H9 (cell line): Measurements from ENCODE around the gene TTC27. TPM values are rescaled to one million over a fixed set of nuclear protein-coding genes. Genes with fewer than 3 reads are reported as not detected.

Source experiments
- DNase-seq: peaks from one replicate; pipeline ENCODE4 v3.0.0-alpha.2; 2017
- H2AFZ ChIP-seq: one replicate; pipeline ENCODE4 v1.6.1; 2013; ENCODE audit warnings: mild to moderate bottlenecking, low read length, control low read depth, moderate library complexity
- H2AK5ac ChIP-seq: 2 replicates; pipeline ENCODE4 v1.6.1; 2013; ENCODE audit warnings: low read length, control low read depth, mixed read lengths; ENCODE audit not compliant: insufficient read length
- H2BK120ac ChIP-seq: one replicate; pipeline ENCODE4 v1.6.1; 2013; ENCODE audit warnings: low read depth, mild to moderate bottlenecking, low read length, control low read depth, inconsistent platforms; ENCODE audit not compliant: poor library complexity, severe bottlenecking
- H2BK12ac ChIP-seq: 2 replicates; pipeline ENCODE4 v1.6.1; 2013; ENCODE audit warnings: low read length, control low read depth, mixed read lengths, low read depth; ENCODE audit not compliant: insufficient read length
- H2BK15ac ChIP-seq: 2 replicates; pipeline ENCODE4 v1.6.1; 2013; ENCODE audit warnings: low read depth, low read length, control low read depth
- H2BK20ac ChIP-seq: one replicate; pipeline ENCODE4 v1.6.1; 2013; ENCODE audit warnings: low read depth, mild to moderate bottlenecking, low read length, control low read depth, inconsistent platforms; ENCODE audit not compliant: poor library complexity, severe bottlenecking
- H2BK5ac ChIP-seq: 2 replicates; pipeline ENCODE4 v1.6.1; 2013; ENCODE audit warnings: low read length, control low read depth, mixed read lengths; ENCODE audit not compliant: insufficient read length
- H3K14ac ChIP-seq: 2 replicates; pipeline ENCODE4 v1.6.1; 2013; ENCODE audit warnings: low read length, control low read depth; ENCODE audit not compliant: insufficient read depth
- H3K18ac ChIP-seq: 2 replicates; pipeline ENCODE4 v1.6.1; 2013; ENCODE audit warnings: low read depth, mild to moderate bottlenecking, mixed read lengths, low read length, control low read depth; ENCODE audit not compliant: insufficient read length
- H3K23ac ChIP-seq: 2 replicates; pipeline ENCODE4 v1.6.1; 2013; ENCODE audit warnings: low read length, control low read depth, mixed read lengths, low read depth; ENCODE audit not compliant: insufficient read length
- H3K23me2 ChIP-seq: 2 replicates; pipeline ENCODE4 v1.6.1; 2013; ENCODE audit warnings: low read depth, mild to moderate bottlenecking, mixed read lengths, low read length, control low read depth; ENCODE audit not compliant: insufficient read length, poor library complexity, severe bottlenecking
- H3K27ac ChIP-seq: 2 replicates; pipeline ENCODE4 v1.5.1; 2013; ENCODE audit warnings: low read length, control low read depth, mixed read lengths, low read depth; ENCODE audit not compliant: insufficient read length
- H3K27me3 ChIP-seq: 2 replicates; pipeline ENCODE4 v1.6.1; 2013; ENCODE audit warnings: low read length, control low read depth, inconsistent platforms; ENCODE audit not compliant: insufficient read depth
- H3K4ac ChIP-seq: 2 replicates; pipeline ENCODE4 v1.6.1; 2013; ENCODE audit warnings: low read depth, mild to moderate bottlenecking, control low read depth, inconsistent platforms, low read length, moderate library complexity
- H3K4me1 ChIP-seq: 2 replicates; pipeline ENCODE4 v1.6.1; 2013; ENCODE audit warnings: low read length, control low read depth, inconsistent platforms; ENCODE audit not compliant: insufficient read depth
- H3K4me2 ChIP-seq: 2 replicates; pipeline ENCODE4 v1.6.1; 2013; ENCODE audit warnings: low read length, control low read depth, mixed read lengths; ENCODE audit not compliant: insufficient read length, insufficient read depth
- H3K56ac ChIP-seq: 2 replicates; pipeline ENCODE4 v1.6.1; 2013; ENCODE audit warnings: low read depth, mild to moderate bottlenecking, mixed read lengths, low read length, control low read depth; ENCODE audit not compliant: insufficient read length
- H3K79me1 ChIP-seq: 2 replicates; pipeline ENCODE4 v1.6.1; 2013; ENCODE audit warnings: low read depth, mild to moderate bottlenecking, moderate library complexity, low read length, control low read depth, inconsistent platforms; ENCODE audit not compliant: insufficient read depth, poor library complexity, severe bottlenecking
- H3K79me2 ChIP-seq: 2 replicates; pipeline ENCODE4 v1.6.1; 2013; ENCODE audit warnings: low read length, control low read depth, inconsistent platforms; ENCODE audit not compliant: insufficient read depth
- H3K9ac ChIP-seq: 2 replicates; pipeline ENCODE4 v1.6.1; 2013; ENCODE audit warnings: low read length, control low read depth, mixed read lengths; ENCODE audit not compliant: insufficient read length; ENCODE audit errors: extremely low read depth
- H3K9me3 ChIP-seq: one replicate; pipeline ENCODE4 v1.6.1; 2013; ENCODE audit warnings: low read depth, low read length, inconsistent platforms; ENCODE audit not compliant: control insufficient read depth
- H3T11ph ChIP-seq: one replicate; pipeline ENCODE4 v1.6.1; 2013; ENCODE audit warnings: mild to moderate bottlenecking, low read length, control low read depth, inconsistent platforms
- H4K20me1 ChIP-seq: one replicate; pipeline ENCODE4 v1.6.1; 2013; ENCODE audit not compliant: control insufficient read depth, insufficient read length, insufficient read depth
- H4K5ac ChIP-seq: 2 replicates; pipeline ENCODE4 v1.6.1; 2013; ENCODE audit warnings: low read depth, mild to moderate bottlenecking, mixed read lengths, low read length, control low read depth; ENCODE audit not compliant: insufficient read length
- H4K8ac ChIP-seq: replicated peaks from 2 replicates; pipeline ENCODE4 v1.6.1; 2013; ENCODE audit warnings: low read length, control low read depth, mixed read lengths, low read depth; ENCODE audit not compliant: insufficient read length
- H4K91ac ChIP-seq: 2 replicates; pipeline ENCODE4 v1.6.1; 2013; ENCODE audit warnings: low read depth, mild to moderate bottlenecking, moderate library complexity, mixed read lengths, low read length, control low read depth; ENCODE audit not compliant: insufficient read length
- H3K27ac Mint-ChIP-seq, 3 experiments: 2 replicates in 2 of 3; 3 replicates in 1 of 3; pipeline ENCODE4 v1.8.0; 2020 to 2021; ENCODE audit warnings: mixed read lengths in 3 of 3, mild to moderate bottlenecking in 1 of 3, moderate library complexity in 1 of 3
- H3K27me3 Mint-ChIP-seq: 2 replicates; pipeline ENCODE4 v1.8.0; 2021; ENCODE audit warnings: low read depth, mild to moderate bottlenecking, moderate library complexity, mixed read lengths
- H3K36me3 Mint-ChIP-seq, 3 experiments: 2 replicates in 2 of 3; 3 replicates in 1 of 3; pipeline ENCODE4 v1.8.0; 2020 to 2021; ENCODE audit warnings: low read depth in 3 of 3, mixed read lengths in 3 of 3; ENCODE audit not compliant: insufficient read depth in 1 of 3
- H3K4me1 Mint-ChIP-seq, 2 experiments: 2 replicates each; pipeline ENCODE4 v1.8.0; 2020; ENCODE audit warnings: mixed read lengths in 2 of 2
- H3K4me3 Mint-ChIP-seq, 2 experiments: 2 replicates in 1 of 2; 3 replicates in 1 of 2; pipeline ENCODE4 v1.8.0; 2020 to 2021; ENCODE audit warnings: mild to moderate bottlenecking in 2 of 2, mixed read lengths in 2 of 2, moderate library complexity in 1 of 2
- H3K9me3 Mint-ChIP-seq, 2 experiments: 2 replicates in 1 of 2; 3 replicates in 1 of 2; pipeline ENCODE4 v1.8.0; 2020; ENCODE audit warnings: mild to moderate bottlenecking in 2 of 2, mixed read lengths in 2 of 2, moderate library complexity in 1 of 2
- CTCF ChIP-seq: fragments of 200-600 bp; sonication (generic); conservative IDR thresholded peaks from 3 replicates; pipeline ENCODE4 v1.8.0; 2021; ENCODE audit warnings: antibody characterized with exemption, mild to moderate bottlenecking
- WGBS: extraction: QIAGEN DNeasy Blood & Tissue Kit; methylation state at CpG from one replicate; pipeline ENCODE4 v1.1.7; 2013; ENCODE audit warnings: missing lambda C conversion rate, low lambda C conversion rate, mixed read lengths; ENCODE audit not compliant: insufficient read length; ENCODE audit errors: extremely low coverage; 5-methylcytosine and 5-hydroxymethylcytosine counted together
- total RNA-seq: library from RNA; stranded (reverse); gene quantifications from 2 replicates; pipeline ENCODE4 v1.2.1, GENCODE V29; 2021

TTC27 gene
- total RNA-seq, 1 experiment from 2014 or later, result 26.0 TPM

DNA sequence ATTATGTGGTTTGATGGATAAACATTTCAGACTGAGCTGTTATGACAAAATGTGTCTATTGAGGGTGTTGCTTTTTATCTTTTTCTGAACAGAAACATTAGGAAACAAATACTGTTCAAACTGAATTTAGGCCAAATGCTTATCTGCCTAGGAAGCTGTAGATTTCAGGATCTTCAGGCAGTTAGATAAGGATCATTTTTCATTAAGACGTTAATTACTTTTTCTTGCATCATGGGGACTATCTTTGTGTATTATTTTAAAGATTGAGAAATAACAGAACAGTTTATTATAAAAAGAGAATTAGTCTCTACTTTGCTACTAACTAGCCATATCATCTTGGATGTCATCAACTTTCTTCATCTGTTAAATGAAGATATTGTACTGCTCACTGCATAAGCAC, 107.5 kb downstream of the TTC27 start:
- H2BK120ac ChIP-seq, result no peak overlapping the region
- H3K36me3 Mint-ChIP-seq, result peaks cover 0 to 10% (median 4%) of the 10 kb centered on the region in 3 experiments; a peak in 2 of 7 replicates
- H3K79me2 ChIP-seq, result no peaks in the 10 kb centered on the region
- no CpG with 5 or more reads among the region's 1 CpG for WGBS
- H2BK12ac ChIP-seq, result no peak overlapping the region
- H3T11ph ChIP-seq, result no peak overlapping the region
- no peak overlapping the region for H3K14ac ChIP-seq
- no peak overlapping the region for H3K56ac ChIP-seq
- H3K18ac ChIP-seq, result no peak overlapping the region
- peaks cover 8 to 21% of the 10 kb centered on the region in 2 experiments for H3K4me1 Mint-ChIP-seq
- H3K4ac ChIP-seq, result no peak overlapping the region
- H3K27me3 ChIP-seq, result no peaks in the 10 kb centered on the region
- H3K9ac ChIP-seq, result no peak overlapping the region
- H2BK20ac ChIP-seq, result no peak overlapping the region
- H4K5ac ChIP-seq, result no peak overlapping the region
- no peak overlapping the region for H3K27ac Mint-ChIP-seq
- H3K27me3 Mint-ChIP-seq, result no peaks in the 10 kb centered on the region
- no peaks in the 10 kb centered on the region for H4K20me1 ChIP-seq
- no peaks in the 10 kb centered on the region for H3K23me2 ChIP-seq
- no peaks in the 10 kb centered on the region for H3K79me1 ChIP-seq
- no peaks in the 10 kb centered on the region; the same call in 1 of the 2 replicates for H3K4me1 ChIP-seq
- no peaks in the 10 kb centered on the region for H3K9me3 ChIP-seq
- no peak overlapping the region for H3K27ac ChIP-seq
- H2BK15ac ChIP-seq, result no peak overlapping the region
- H4K91ac ChIP-seq, result no peak overlapping the region
- H3K4me2 ChIP-seq, result no peak overlapping the region
- no peak overlapping the region for H4K8ac ChIP-seq
- H3K9me3 Mint-ChIP-seq, result no peaks in the 10 kb centered on the region
- TF ChIP-seq CTCF, result no peak
- H3K4me3 Mint-ChIP-seq, result no peak overlapping the region
- no peak overlapping the region for H2AK5ac ChIP-seq
- no peak overlapping the region for H2BK5ac ChIP-seq
- no peak for DNase-seq
- H2AFZ ChIP-seq, result no peak overlapping the region
- no peak overlapping the region for H3K23ac ChIP-seq
